GM12878 (cell line): Measurements from ENCODE around the gene KCNK17. TPM values are rescaled to one million over a fixed set of nuclear protein-coding genes. Genes with fewer than 3 reads are reported as not detected.

Experiments used
- ATAC-seq: fragments of 200-7000 bp; cut with Tn5 transposase; 3 replicates; pipeline ENCODE4 v1.9.1; 2020; ENCODE audit warnings: mild to moderate bottlenecking, moderate library complexity
- BruUV-seq: library from RNA; stranded (reverse); fragments of 400-500 nt; replicated peaks from 2 replicates; lab custom pipeline; 2021; lab: Mats Ljungman, UMichigan
- CTCF ChIA-PET: fragments of 300-600 bp; sonication (Branson Sonifier 250); formaldehyde crosslinking; extraction: SDS; loops from one replicate; lab custom pipeline; 2021; ENCODE audit warnings: inconsistent platforms; lab: Yijun Ruan, JAX
- POLR2A ChIA-PET: fragments of 350-600 bp; formaldehyde crosslinking; extraction: SDS; loops from one replicate; lab custom pipeline; 2021; ENCODE audit warnings: inconsistent platforms; lab: Charles Lee
- RAD21 ChIA-PET: fragments of 300-600 bp; sonication (Branson Sonifier 250); formaldehyde crosslinking; loops from one replicate; lab custom pipeline; 2023; ENCODE audit warnings: antibody characterized with exemption; ENCODE audit not compliant: unreplicated experiment; lab: Charles Lee
- SMC1A ChIA-PET: fragments of 300-600 bp; sonication (Branson Sonifier 250); formaldehyde crosslinking; loops from one replicate; lab custom pipeline; 2023; ENCODE audit not compliant: unreplicated experiment, uncharacterized antibody; lab: Charles Lee
- DNase-seq: peaks from one replicate; pipeline ENCODE4 v3.0.0-alpha.2; 2011; ENCODE audit warnings: low read depth, low spot score
- FAIRE-seq: peaks from 3 replicates; lab custom pipeline; 2011; peaks lifted over from hg19 to GRCh38; lab: Jason Lieb, UNC
- H2AFZ ChIP-seq: 2 replicates; pipeline ENCODE4 v1.6.0; 2011; ENCODE audit warnings: low read depth, low read length, control low read depth; ENCODE audit not compliant: control insufficient read depth
- H3K27ac ChIP-seq: 2 replicates; pipeline ENCODE4 v1.5.1; 2011; ENCODE audit warnings: control low read depth; ENCODE audit not compliant: control insufficient read depth, insufficient read depth
- H3K27me3 ChIP-seq, 2 experiments: replicated peaks in 1 of 2; 2 replicates each; pipeline versions ENCODE4 v1.6.0 to v1.6.1; 2011; ENCODE audit warnings: low read length in 1 of 2; ENCODE audit not compliant: control insufficient read depth in 2 of 2, insufficient read depth in 2 of 2
- H3K36me3 ChIP-seq, 2 experiments: 2 replicates each; pipeline ENCODE4 v1.5.1; 2011; ENCODE audit warnings: low read length in 1 of 2; ENCODE audit not compliant: control insufficient read depth in 2 of 2, insufficient read depth in 2 of 2
- H3K4me1 ChIP-seq: 2 replicates; pipeline ENCODE4 v1.6.1; 2011; ENCODE audit warnings: mild to moderate bottlenecking, low read length, moderate library complexity, mixed read lengths; ENCODE audit not compliant: control insufficient read depth, insufficient read depth
- H3K4me2 ChIP-seq: 2 replicates; pipeline ENCODE4 v1.6.0; 2011; ENCODE audit warnings: control low read depth; ENCODE audit not compliant: control insufficient read depth, insufficient read depth
- H3K4me3 ChIP-seq: fragments of 200-600 bp; sonication (generic); 2 replicates; pipeline ENCODE4 v1.5.1; 2016
- H3K79me2 ChIP-seq: 2 replicates; pipeline ENCODE4 v1.6.0; 2011; ENCODE audit warnings: low read length; ENCODE audit not compliant: control insufficient read depth, insufficient read depth
- H3K9ac ChIP-seq: 2 replicates; pipeline ENCODE4 v1.8.0; 2011; ENCODE audit warnings: low read length, control low read depth, mixed read lengths; ENCODE audit not compliant: control insufficient read depth, insufficient read depth
- H3K9me3 ChIP-seq: replicated peaks from 3 replicates; pipeline ENCODE4 v1.5.1; 2011; ENCODE audit warnings: mild to moderate bottlenecking, low read length; ENCODE audit not compliant: control insufficient read depth, insufficient read depth
- H4K20me1 ChIP-seq: 2 replicates; pipeline ENCODE4 v1.6.0; 2011; ENCODE audit not compliant: control insufficient read depth, insufficient read depth
- BCL11A ChIP-seq: IDR thresholded peaks from 2 replicates; pipeline ENCODE4 v1.6.1; 2011; ENCODE audit warnings: low read depth, low read length
- E2F4 ChIP-seq: IDR thresholded peaks from 2 replicates; pipeline ENCODE4 v1.6.1; 2012; ENCODE audit warnings: low read depth, low read length, improper control_type of control experiment
- E2F8 ChIP-seq: fragments of 450-650 bp; IDR thresholded peaks from 2 replicates; pipeline ENCODE4 v1.6.1; 2018; ENCODE audit warnings: mild to moderate bottlenecking, low read depth, moderate library complexity; ENCODE audit not compliant: partially characterized antibody
- EED ChIP-seq: sonication (generic); IDR thresholded peaks from 2 replicates; pipeline ENCODE4 v1.6.1; 2016; ENCODE audit warnings: antibody characterized with exemption, low read depth
- KAT2A ChIP-seq: conservative IDR thresholded peaks from 2 replicates; pipeline ENCODE4 v1.6.1; 2011; ENCODE audit warnings: low read depth, low read length; ENCODE audit not compliant: control insufficient read depth
- NR2C2 ChIP-seq: IDR thresholded peaks from 2 replicates; pipeline ENCODE4 v1.6.1; 2011; ENCODE audit warnings: borderline replicate concordance, low read depth; ENCODE audit not compliant: control insufficient read depth, insufficient read length
- PAX5 ChIP-seq: IDR thresholded peaks from 2 replicates; pipeline ENCODE4 v1.6.1; 2011; ENCODE audit warnings: low read depth, low read length, borderline replicate concordance
- RAD21 ChIP-seq: IDR thresholded peaks from 2 replicates; pipeline ENCODE4 v1.6.1; 2011; ENCODE audit warnings: mild to moderate bottlenecking, low read depth, low read length, moderate library complexity; ENCODE audit not compliant: insufficient read depth
- SMAD5 ChIP-seq: IDR thresholded peaks from 2 replicates; pipeline ENCODE4 v1.6.1; 2016; ENCODE audit warnings: antibody characterized with exemption, low read depth
- ZZZ3 ChIP-seq: IDR thresholded peaks from 2 replicates; pipeline ENCODE4 v1.6.1; 2011; ENCODE audit warnings: low read depth; ENCODE audit not compliant: control insufficient read depth, insufficient read length
- WGBS: methylation state at CpG from one replicate; pipeline ENCODE4 v1.1.6; 2016; ENCODE audit warnings: low lambda C conversion rate; ENCODE audit not compliant: insufficient replicate concordance, insufficient coverage; ENCODE audit errors: missing lambda C conversion rate; 5-methylcytosine and 5-hydroxymethylcytosine counted together
- in situ Hi-C: fragments of 300-500 bp; cut with MboI; formaldehyde crosslinking; loops from 9 replicates; pipeline ENCODE4 v1.14.3; 2018; ENCODE audit warnings: mixed read lengths
- intact Hi-C: fragments of 100-400 bp; cut with micrococcal nuclease; formaldehyde crosslinking; loops from one replicate; pipeline ENCODE4 v1.14.2; 2022; ENCODE audit not compliant: unreplicated experiment
- polyA plus RNA-seq, 11 experiments: library from polyadenylated mRNA; depleted of rRNA in 4 of 11; unstranded in 6 of 11; stranded (reverse) in 5 of 11; fragments of >200 nt; fragmentation: Nextera tagmentation in 4 of 11; fragmentation: Illumina TruSeq in 1 of 11; extraction: Ambion mirVana in 4 of 11; extraction: Trizol in 1 of 11; gene quantifications; 1 replicate in 1 of 11; 2 replicates in 10 of 11; pipeline versions ENCODE4 v1.2.1 to v1.2.3, GENCODE V29; 2011 to 2016; ENCODE audit warnings: inconsistent platforms in 2 of 11, missing spikeins in 2 of 11, low read depth in 1 of 11
- total RNA-seq, 4 experiments: library from RNA; depleted of rRNA in 3 of 4; stranded (reverse); fragments of >200 nt in 3 of 4; fragmentation: Illumina TruSeq in 1 of 4; extraction: Trizol in 1 of 4; gene quantifications; 2 replicates each; pipeline versions ENCODE4 v1.2.1 to v1.2.3, GENCODE V29; 2013 to 2021
- TF ChIP-seq, protein P1 (sequence below): fragments of 450-650 bp; formaldehyde crosslinking; IDR thresholded peaks from 2 replicates; pipeline ENCODE4 v1.5.0; 2022; ENCODE audit warnings: mild to moderate bottlenecking, missing genetic modification characterization

Gene KCNK17
- total and polyA plus RNA-seq, 10 of the 15 experiments (the other 5 are each of a cell fraction or from before 2014, with no cell fraction given): not detected

GRCh38 chr6:39341352-39341751, 27.1 kb upstream of the KCNK17 start (continued):
- TF ChIP-seq E2F8 (no peak), SMAD5 (no peak), PAX5 (no peak)

DNA sequence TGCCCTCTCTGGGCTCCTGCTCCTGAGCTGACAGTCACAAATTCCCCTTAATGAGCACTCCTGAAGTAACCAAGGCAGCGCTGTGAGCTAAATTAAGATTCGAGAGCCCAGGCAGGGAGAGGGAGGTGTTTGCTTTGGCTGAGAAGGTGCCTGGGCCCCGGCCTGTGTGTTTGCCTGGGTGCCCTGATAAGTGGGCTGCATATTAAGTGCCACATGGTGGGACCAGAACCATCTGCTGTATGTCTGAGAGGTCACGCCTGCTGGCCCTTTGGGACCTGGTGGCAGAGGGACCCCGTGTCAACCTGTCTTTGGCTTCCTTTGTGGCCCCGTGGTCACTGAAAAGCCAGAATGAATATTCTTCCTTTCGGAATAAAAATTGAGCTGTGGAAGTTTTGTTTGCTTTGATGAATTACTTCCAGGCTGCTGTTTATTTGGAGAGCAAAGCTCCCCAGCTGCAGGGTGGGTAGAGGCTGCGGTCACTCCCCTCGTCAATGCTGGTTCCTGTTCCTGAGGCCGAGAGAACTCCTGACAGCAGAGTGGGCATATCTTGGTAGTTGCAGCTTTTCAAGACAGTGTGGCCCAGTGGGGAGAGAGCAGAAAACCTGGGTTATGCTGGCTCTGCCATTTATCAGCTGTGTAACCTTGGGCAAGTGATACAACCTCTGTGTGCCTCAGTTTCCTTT, 25.8 kb upstream of the KCNK17 start:
- ChIA-PET POLR2A (no interaction called here), SMC1A (no interaction called here), RAD21 (interaction anchor here (1.6 kb wide), 1 partner anchor 13 kb away, joined by 3 read pairs; no protein-coding TSS in a partner anchor), CTCF (interaction anchor here (4.1 kb wide), 1 partner anchor 10 kb away, joined by 14 read pairs; no protein-coding TSS in a partner anchor)
- in situ Hi-C loops (no loop called here), intact Hi-C loops (loop anchor here (10.0 kb wide), 1 partner anchor 965 kb away; no protein-coding TSS in a partner anchor)
- 11% methylated on average over 10 of the region's 10 CpGs for WGBS
- H2AFZ ChIP-seq: no peak overlapping the region
- no peak overlapping the region for H3K27ac ChIP-seq
- no peak overlapping the region for H3K4me2 ChIP-seq
- no peaks in the 10 kb centered on the region for H3K79me2 ChIP-seq
- H3K4me3 ChIP-seq: no peak overlapping the region
- no TSS peak for BruUV-seq
- DNase-seq (no peak), FAIRE-seq (no peak), ATAC-seq (no peak; the same call in 2 of the 3 replicates)
- H3K4me1 ChIP-seq: peaks cover 13% of the 10 kb centered on the region
- no peaks in the 10 kb centered on the region for H4K20me1 ChIP-seq
- H3K9ac ChIP-seq: no peak overlapping the region
- no peaks in the 10 kb centered on the region for H3K36me3 ChIP-seq
- no peaks in the 10 kb centered on the region; the same call in 2 of the 3 replicates for H3K9me3 ChIP-seq
- no peaks in the 10 kb centered on the region for H3K27me3 ChIP-seq
- TF ChIP-seq ZZZ3 (no peak), E2F4 (no peak), RAD21 (no peak), KAT2A (no peak), NR2C2 (no peak), BCL11A (no peak), EED (no peak)
- TF ChIP-seq, protein P1, sequence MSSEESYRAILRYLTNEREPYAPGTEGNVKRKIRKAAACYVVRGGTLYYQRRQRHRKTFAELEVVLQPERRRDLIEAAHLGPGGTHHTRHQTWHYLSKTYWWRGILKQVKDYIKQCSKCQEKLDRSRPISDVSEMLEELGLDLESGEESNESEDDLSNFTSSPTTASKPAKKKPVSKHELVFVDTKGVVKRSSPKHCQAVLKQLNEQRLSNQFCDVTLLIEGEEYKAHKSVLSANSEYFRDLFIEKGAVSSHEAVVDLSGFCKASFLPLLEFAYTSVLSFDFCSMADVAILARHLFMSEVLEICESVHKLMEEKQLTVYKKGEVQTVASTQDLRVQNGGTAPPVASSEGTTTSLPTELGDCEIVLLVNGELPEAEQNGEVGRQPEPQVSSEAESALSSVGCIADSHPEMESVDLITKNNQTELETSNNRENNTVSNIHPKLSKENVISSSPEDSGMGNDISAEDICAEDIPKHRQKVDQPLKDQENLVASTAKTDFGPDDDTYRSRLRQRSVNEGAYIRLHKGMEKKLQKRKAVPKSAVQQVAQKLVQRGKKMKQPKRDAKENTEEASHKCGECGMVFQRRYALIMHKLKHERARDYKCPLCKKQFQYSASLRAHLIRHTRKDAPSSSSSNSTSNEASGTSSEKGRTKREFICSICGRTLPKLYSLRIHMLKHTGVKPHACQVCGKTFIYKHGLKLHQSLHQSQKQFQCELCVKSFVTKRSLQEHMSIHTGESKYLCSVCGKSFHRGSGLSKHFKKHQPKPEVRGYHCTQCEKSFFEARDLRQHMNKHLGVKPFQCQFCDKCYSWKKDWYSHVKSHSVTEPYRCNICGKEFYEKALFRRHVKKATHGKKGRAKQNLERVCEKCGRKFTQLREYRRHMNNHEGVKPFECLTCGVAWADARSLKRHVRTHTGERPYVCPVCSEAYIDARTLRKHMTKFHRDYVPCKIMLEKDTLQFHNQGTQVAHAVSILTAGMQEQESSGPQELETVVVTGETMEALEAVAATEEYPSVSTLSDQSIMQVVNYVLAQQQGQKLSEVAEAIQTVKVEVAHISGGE: no peak
